GM12891 (cell line): Measurements from ENCODE around the gene TMEM164.

ENCODE experiments used
- PAX5 ChIP-seq: IDR thresholded peaks from 2 replicates; pipeline ENCODE4 v1.6.1; 2011; ENCODE audit warnings: low read length, moderate library complexity, mild to moderate bottlenecking; ENCODE audit not compliant: insufficient read depth, severe bottlenecking
- POLR2A ChIP-seq: IDR thresholded peaks from 2 replicates; pipeline ENCODE4 v1.6.1; 2011; ENCODE audit warnings: low read depth, low read length, control low read depth
- POLR2AphosphoS5 ChIP-seq: IDR thresholded peaks from 2 replicates; pipeline ENCODE4 v1.6.1; 2011; ENCODE audit warnings: low read depth, low read length, control low read depth
- POU2F2 ChIP-seq: IDR thresholded peaks from 2 replicates; pipeline ENCODE4 v1.6.1; 2011; ENCODE audit warnings: low read depth, mild to moderate bottlenecking, control low read depth, low read length, moderate library complexity
- SPI1 ChIP-seq: IDR thresholded peaks from 2 replicates; pipeline ENCODE4 v1.6.1; 2011; ENCODE audit warnings: low read depth, low read length, control low read depth
- TAF1 ChIP-seq: IDR thresholded peaks from 2 replicates; pipeline ENCODE4 v1.6.1; 2011; ENCODE audit warnings: low read depth, low read length, control low read depth

DNA sequence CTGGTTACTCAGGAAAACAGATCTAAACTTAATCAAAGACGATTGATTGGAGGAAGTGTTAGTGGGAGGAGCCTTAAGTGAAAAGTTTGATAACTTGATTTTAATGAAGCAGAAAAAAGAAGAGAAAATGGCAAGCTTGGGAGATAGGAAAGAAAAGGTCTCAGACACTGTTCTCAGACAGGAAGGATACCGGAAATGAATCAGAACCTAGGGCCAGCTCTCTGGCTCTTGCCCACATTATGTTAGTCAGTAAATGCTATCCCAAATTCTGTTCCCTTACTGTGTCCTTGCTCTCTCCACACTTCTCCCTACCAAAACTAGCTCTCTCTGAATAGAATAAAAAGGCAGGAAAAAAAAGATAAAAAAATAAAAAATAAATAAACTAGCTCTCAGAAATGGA lies 48.6 kb upstream of the TMEM164 start:
- TF ChIP-seq POLR2A (no peak), POLR2AphosphoS5 (no peak), PAX5 (no peak), TAF1 (no peak), SPI1 (no peak), POU2F2 (no peak)
